Spinal cord (tissue), 10 donors: ENCODE results near the gene SLX4. TPM values are rescaled to one million over a fixed set of nuclear protein-coding genes. Genes with fewer than 3 reads are reported as not detected.

ENCODE experiments used
- DNase-seq, 6 donors: peaks; one replicate each; pipeline versions ENCODE4 v3.0.0 to v3.0.0-alpha.2; 2013 to 2015; ENCODE audit warnings: low spot score in 6 of 6, low read depth in 4 of 6
- H3K27ac ChIP-seq: one replicate; pipeline ENCODE4 v1.5.1; 2013; ENCODE audit warnings: low read depth, low read length, control low read depth
- H3K27me3 ChIP-seq: one replicate; pipeline ENCODE4 v1.6.1; 2013; ENCODE audit warnings: low read length; ENCODE audit not compliant: control insufficient read depth, insufficient read depth
- H3K36me3 ChIP-seq: one replicate; pipeline ENCODE4 v1.6.1; 2013; ENCODE audit warnings: low read length; ENCODE audit not compliant: control insufficient read depth, insufficient read depth
- H3K4me1 ChIP-seq: one replicate; pipeline ENCODE4 v1.6.1; 2013; ENCODE audit warnings: low read length; ENCODE audit not compliant: control insufficient read depth, insufficient read depth
- H3K4me3 ChIP-seq: one replicate; pipeline ENCODE4 v1.5.1; 2013; ENCODE audit warnings: low read depth, low read length, control low read depth
- H3K9me3 ChIP-seq: one replicate; pipeline ENCODE4 v1.6.1; 2013; ENCODE audit warnings: low read length; ENCODE audit not compliant: control insufficient read depth, insufficient read depth
- WGBS: methylation state at CpG from one replicate; pipeline ENCODE4 v1.1.5; 2013; ENCODE audit warnings: missing lambda C conversion rate; ENCODE audit not compliant: insufficient coverage; 5-methylcytosine and 5-hydroxymethylcytosine counted together
- polyA plus RNA-seq, 2 donors: library from polyadenylated mRNA; unstranded; fragments of 120-200 nt; gene quantifications; one replicate each; pipeline ENCODE4 v1.2.1, GENCODE V29; 2013; ENCODE audit not compliant: insufficient read length in 2 of 2
- total RNA-seq, 2 donors: library from RNA; depleted of rRNA in 1 of 2; stranded (reverse); fragments of 120-200 nt in 1 of 2; fragments of >200 nt in 1 of 2; gene quantifications; one replicate each; pipeline versions ENCODE4 v1.2.3 to v1.2.4, GENCODE V29; 2013 to 2014
- donor health status: healthy.

SLX4 gene
- total and polyA plus RNA-seq, 4 donors, result 6.2 to 15.7 (median 8.7) TPM

DNA sequence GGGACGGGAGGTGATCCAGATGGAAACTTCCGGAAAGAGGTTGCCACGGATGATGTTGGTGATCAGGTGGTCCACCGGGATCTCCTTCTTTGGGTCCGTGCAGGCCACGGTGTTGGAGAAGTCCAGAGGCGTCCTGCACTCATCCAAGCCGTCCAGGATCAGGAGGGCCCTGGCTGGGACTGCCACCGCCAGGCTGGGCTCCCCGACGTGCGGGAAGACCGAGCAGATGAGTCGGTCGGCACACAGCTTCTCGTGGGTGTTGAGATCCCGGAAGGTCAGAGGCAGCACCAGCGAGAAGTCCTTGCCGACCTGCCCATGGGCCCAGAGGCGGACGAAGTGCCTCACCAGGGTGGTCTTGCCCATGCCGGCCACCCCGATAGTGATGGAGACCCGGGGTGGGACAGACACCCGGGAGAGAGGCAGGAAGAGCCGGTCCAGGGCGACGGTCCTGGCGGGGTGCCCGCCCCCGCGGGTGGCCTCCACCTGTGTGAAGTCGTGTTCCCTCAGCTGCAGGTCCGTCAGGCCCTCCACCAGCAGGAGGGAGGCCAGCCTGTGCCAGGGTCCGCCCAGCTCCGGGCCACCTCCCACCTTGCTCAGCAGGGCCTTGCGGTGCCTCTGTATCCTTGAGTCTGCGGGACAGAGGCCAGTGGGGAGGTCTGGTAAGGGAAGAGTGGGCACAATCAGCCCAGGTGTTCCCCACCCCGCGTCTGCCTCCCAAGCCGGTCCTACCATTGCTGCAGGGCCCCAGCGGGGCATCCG lies 47.1 kb downstream of the SLX4 start:
- no peaks in the 10 kb centered on the region for H3K27me3 ChIP-seq
- H3K4me1 ChIP-seq, result no peaks in the 10 kb centered on the region
- H3K4me3 ChIP-seq, result no peak overlapping the region
- H3K36me3 ChIP-seq, result peaks cover 34% of the 10 kb centered on the region
- WGBS, result 93% methylated on average over 41 of the region's 43 CpGs
- no peak overlapping the region for H3K27ac ChIP-seq
- no peaks in the 10 kb centered on the region for H3K9me3 ChIP-seq
- DNase-seq, result no peak

- Histone ChIP-seq H3K27me3 (no peaks in the 10 kb centered on the region), H3K9me3 (no peaks in the 10 kb centered on the region), H3K36me3 (peaks cover 34% of the 10 kb centered on the region), H3K27ac (no peak overlapping the region), H3K4me1 (no peaks in the 10 kb centered on the region), H3K4me3 (no peak overlapping the region)
- DNase-seq, result no peak
- 92% methylated on average over 28 of the region's 29 CpGs for WGBS
Measured at GRCh38 chr16:3562914-3563480, 48.4 kb downstream of the SLX4 start.

DNA sequence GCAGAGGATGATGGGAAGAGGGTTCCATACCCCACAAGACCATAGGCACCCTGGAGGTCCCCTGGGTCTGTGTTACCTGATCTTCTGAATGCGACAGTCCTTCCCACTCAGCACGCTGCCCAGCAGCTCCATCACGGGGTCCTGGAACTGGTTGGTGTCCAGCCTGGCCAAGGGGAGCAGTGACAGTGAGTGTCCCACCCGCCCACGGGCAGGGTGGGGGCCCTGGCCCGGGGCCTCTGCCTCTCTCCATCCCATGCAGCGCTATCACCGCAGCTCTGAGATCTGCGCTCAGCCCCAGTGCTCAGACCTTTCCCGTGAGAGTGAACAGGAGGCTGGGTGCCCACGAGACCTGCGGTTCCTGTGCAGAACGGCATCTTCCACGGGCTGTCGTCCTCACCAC lies 49.8 kb downstream of the SLX4 start:
- Histone ChIP-seq H3K27me3 (no peaks in the 10 kb centered on the region), H3K36me3 (peaks cover 43% of the 10 kb centered on the region), H3K9me3 (no peaks in the 10 kb centered on the region), H3K4me1 (no peaks in the 10 kb centered on the region), H3K4me3 (no peak overlapping the region), H3K27ac (no peak overlapping the region)
- DNase-seq, result no peak
- 88% methylated on average over 15 of the region's 15 CpGs for WGBS

DNA sequence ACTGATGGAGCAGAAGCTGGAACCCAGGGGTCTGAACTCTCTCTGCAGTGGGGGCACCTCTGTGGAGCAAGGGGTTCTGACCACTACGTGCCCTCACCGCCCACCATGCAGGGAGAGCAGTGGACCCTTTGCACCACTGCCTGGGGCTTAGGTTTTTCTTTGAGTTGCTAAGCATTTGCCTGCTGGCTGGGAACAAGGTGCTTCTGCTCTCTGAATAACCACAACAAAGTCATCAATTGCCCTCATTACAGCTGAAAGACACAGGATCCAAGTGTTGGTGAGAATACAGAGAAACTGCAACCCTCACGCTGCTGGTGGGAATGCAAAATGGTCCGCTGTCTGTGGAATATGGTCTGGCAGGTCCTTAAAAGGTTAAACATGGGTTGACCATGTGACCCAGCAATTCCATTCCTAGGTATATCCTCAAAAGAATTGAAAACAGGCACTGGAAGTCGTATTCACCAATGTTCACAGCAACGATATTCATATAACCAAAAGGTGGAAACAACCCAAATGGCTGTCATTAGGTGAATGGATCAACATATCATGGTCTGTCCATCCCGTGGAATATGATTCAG lies 57.0 kb downstream of the SLX4 start:
- DNase-seq, result no peak
- Histone ChIP-seq H3K4me1 (no peaks in the 10 kb centered on the region), H3K36me3 (peaks cover 24% of the 10 kb centered on the region), H3K27ac (no peak overlapping the region), H3K27me3 (no peaks in the 10 kb centered on the region), H3K4me3 (no peak overlapping the region), H3K9me3 (no peaks in the 10 kb centered on the region)
- 71% methylated on average over 5 of the region's 7 CpGs for WGBS

GRCh38 chr16:3553138-3553923 lies 58.1 kb downstream of the SLX4 start:
- H3K36me3 ChIP-seq, result peaks cover 33% of the 10 kb centered on the region
- H3K27me3 ChIP-seq, result no peaks in the 10 kb centered on the region
- WGBS, result 50% methylated on average over 7 of the region's 11 CpGs
- no peak overlapping the region for H3K27ac ChIP-seq
- no peaks in the 10 kb centered on the region for H3K9me3 ChIP-seq
- H3K4me3 ChIP-seq, result no peak overlapping the region
- H3K4me1 ChIP-seq, result no peaks in the 10 kb centered on the region
- DNase-seq, result no peak

GRCh38 chr16:3550851-3551847 lies 60.3 kb downstream of the SLX4 start:
- WGBS, result 83% methylated on average over 6 of the region's 6 CpGs

DNA sequence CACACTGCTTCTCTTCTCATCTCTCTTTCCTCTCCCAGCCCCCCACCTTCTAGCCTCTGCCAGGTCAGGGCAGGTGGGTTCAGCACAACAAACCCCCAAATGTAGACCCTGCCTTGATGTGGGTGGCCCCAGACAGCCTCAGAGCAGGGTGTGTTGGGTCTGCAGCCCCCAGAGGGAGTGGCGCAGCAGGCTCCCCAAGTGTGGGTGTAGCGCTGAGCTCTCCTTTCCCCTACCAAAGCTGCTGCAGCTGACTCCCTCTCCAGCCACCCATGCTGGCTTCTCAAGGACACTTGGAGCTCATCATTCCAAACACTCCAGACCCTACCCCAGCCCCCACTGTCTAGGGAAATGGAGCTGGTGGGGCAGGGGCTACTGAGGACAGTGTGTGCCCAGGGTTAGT lies 61.5 kb downstream of the SLX4 start:
- 100% methylated on average over 1 of the region's 2 CpGs for WGBS
- no peaks in the 10 kb centered on the region for H3K27me3 ChIP-seq
- no peak for DNase-seq
- no peak overlapping the region for H3K27ac ChIP-seq
- H3K4me3 ChIP-seq, result no peak overlapping the region
- no peaks in the 10 kb centered on the region for H3K4me1 ChIP-seq
- peaks cover 28% of the 10 kb centered on the region for H3K36me3 ChIP-seq
- no peaks in the 10 kb centered on the region for H3K9me3 ChIP-seq

More at GRCh38 chr16:3550851-3551847, 60.3 kb downstream of the SLX4 start:
- peaks cover 28% of the 10 kb centered on the region for H3K36me3 ChIP-seq
- H3K27me3 ChIP-seq, result no peaks in the 10 kb centered on the region
- H3K4me1 ChIP-seq, result no peaks in the 10 kb centered on the region
- no peak overlapping the region for H3K27ac ChIP-seq
- no peaks in the 10 kb centered on the region for H3K9me3 ChIP-seq
- no peak overlapping the region for H3K4me3 ChIP-seq
- DNase-seq, result no peak

- peaks cover 24% of the 10 kb centered on the region for H3K36me3 ChIP-seq
- no peaks in the 10 kb centered on the region for H3K27me3 ChIP-seq
- no peak for DNase-seq
- no peaks in the 10 kb centered on the region for H3K4me1 ChIP-seq
- 85% methylated on average over 11 of the region's 15 CpGs for WGBS
- H3K27ac ChIP-seq, result no peak overlapping the region
- no peak overlapping the region for H3K4me3 ChIP-seq
- H3K9me3 ChIP-seq, result no peaks in the 10 kb centered on the region
Measured at GRCh38 chr16:3548859-3549258, 62.5 kb downstream of the SLX4 start.

DNA sequence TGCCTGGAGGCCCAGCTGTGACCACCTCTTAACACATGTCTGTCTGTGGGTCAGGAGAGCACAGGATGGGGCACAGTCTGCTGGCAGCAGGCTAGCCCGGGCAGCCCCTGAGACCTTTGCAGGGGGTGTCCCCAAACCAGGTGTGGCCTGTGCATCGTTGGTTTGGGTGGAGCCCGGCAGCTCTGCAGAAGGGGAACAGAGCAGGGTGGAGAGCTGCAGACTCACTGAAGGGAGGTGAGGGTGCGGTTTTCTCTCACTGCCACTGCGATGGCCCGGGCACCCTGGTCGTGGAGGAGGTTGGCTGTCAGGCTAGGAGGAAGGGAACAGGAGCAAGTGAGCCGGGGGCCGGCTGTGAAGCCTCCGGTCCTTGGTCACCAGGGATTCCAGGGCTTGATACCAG lies 63.0 kb downstream of the SLX4 start:
- H3K4me1 ChIP-seq, result no peaks in the 10 kb centered on the region

More for the DNA sequence above, 63.0 kb downstream of the SLX4 start:
- Histone ChIP-seq H3K36me3 (peaks cover 25% of the 10 kb centered on the region), H3K27me3 (no peaks in the 10 kb centered on the region), H3K27ac (no peak overlapping the region), H3K4me3 (no peak overlapping the region), H3K9me3 (no peaks in the 10 kb centered on the region)
- WGBS, result 88% methylated on average over 7 of the region's 10 CpGs
- DNase-seq, result no peak
